HepG2 (cell line): Measurements from ENCODE around the gene BPIFB6. TPM values are rescaled to one million over a fixed set of nuclear protein-coding genes. Genes with fewer than 3 reads are reported as not detected.

Experiments
- ATAC-seq: fragments of 200-7000 bp; cut with Tn5 transposase; 3 replicates; pipeline ENCODE4 v1.9.1; 2020; ENCODE audit warnings: mild to moderate bottlenecking, moderate library complexity
- BruUV-seq: library from RNA; stranded (reverse); fragments of 400-500 nt; replicated peaks from 2 replicates; lab custom pipeline; 2021; lab: Mats Ljungman, UMichigan
- CTCF ChIA-PET: fragments of 300-600 bp; formaldehyde crosslinking; extraction: SDS; loops from one replicate; lab custom pipeline; 2021; ENCODE audit warnings: low total read pairs, inconsistent platforms, low intra/inter-chr PET ratio; lab: Yijun Ruan, JAX
- POLR2A ChIA-PET: fragments of 350-600 bp; sonication (Branson Sonifier 250); formaldehyde crosslinking; loops from one replicate; lab custom pipeline; 2020; ENCODE audit warnings: antibody characterized with exemption, inconsistent platforms; lab: Yijun Ruan, JAX
- DNase-seq: peaks from one replicate; pipeline ENCODE4 v3.0.0-alpha.2; 2015; ENCODE audit warnings: low spot score
- FAIRE-seq: peaks from 3 replicates; lab custom pipeline; 2011; peaks lifted over from hg19 to GRCh38; lab: Jason Lieb, UNC
- H2AFZ ChIP-seq: one replicate; pipeline ENCODE4 v1.6.1; 2011; ENCODE audit warnings: low read length, inconsistent platforms
- H3K27ac ChIP-seq: fragments of 300-600 bp; 3 replicates; pipeline ENCODE4 v1.8.0; 2011; ENCODE audit warnings: mixed run types, mild to moderate bottlenecking, mixed read lengths, low read length, inconsistent platforms; ENCODE audit not compliant: insufficient read depth; ENCODE audit errors: extremely low read length
- H3K27me3 ChIP-seq, 2 experiments: fragments of 200-600 bp in 1 of 2; 2 replicates in 1 of 2; 3 replicates in 1 of 2; pipeline versions ENCODE4 v1.6.0 to v1.8.0; 2011; ENCODE audit warnings: low read length in 2 of 2, mild to moderate bottlenecking in 2 of 2, moderate library complexity in 2 of 2, inconsistent platforms in 1 of 2; ENCODE audit not compliant: insufficient read depth in 2 of 2, control insufficient read depth in 1 of 2
- H3K36me3 ChIP-seq, 2 experiments: fragments of 200-600 bp in 1 of 2; replicated peaks in 1 of 2; 2 replicates in 1 of 2; 3 replicates in 1 of 2; pipeline versions ENCODE4 v1.5.1 to v1.8.0; 2011; ENCODE audit warnings: low read length in 2 of 2, inconsistent platforms in 1 of 2; ENCODE audit not compliant: insufficient read depth in 2 of 2, control insufficient read depth in 1 of 2
- H3K4me1 ChIP-seq: 2 replicates; pipeline ENCODE4 v1.5.1; 2012; ENCODE audit warnings: low read length, inconsistent platforms; ENCODE audit not compliant: insufficient read depth
- H3K4me2 ChIP-seq: 2 replicates; pipeline ENCODE4 v1.6.0; 2011; ENCODE audit warnings: low read depth, low read length, inconsistent platforms
- H3K4me3 ChIP-seq, 3 experiments: fragments of 200-600 bp in 1 of 3; sonication (generic), shearing (Covaris generic) in 1 of 3; replicated peaks in 1 of 3; 2 replicates each; pipeline ENCODE4 v1.5.1; 2011 to 2016; ENCODE audit warnings: low read length in 3 of 3, inconsistent platforms in 2 of 3, low read depth in 2 of 3, mild to moderate bottlenecking in 2 of 3, control low read depth in 1 of 3, mixed read lengths in 1 of 3; ENCODE audit not compliant: insufficient read depth in 1 of 3
- H3K79me2 ChIP-seq: one replicate; pipeline ENCODE4 v1.6.1; 2011; ENCODE audit warnings: low read length, inconsistent platforms; ENCODE audit not compliant: insufficient read depth
- H3K9ac ChIP-seq: 2 replicates; pipeline ENCODE4 v1.6.0; 2011; ENCODE audit warnings: mild to moderate bottlenecking, low read depth, low read length, inconsistent platforms; ENCODE audit not compliant: insufficient read depth
- H3K9me3 ChIP-seq: 2 replicates; pipeline ENCODE4 v1.5.1; 2012; ENCODE audit warnings: mild to moderate bottlenecking, low read length
- H4K20me1 ChIP-seq: 2 replicates; pipeline ENCODE4 v1.6.0; 2011; ENCODE audit warnings: inconsistent platforms, mild to moderate bottlenecking, low read length, moderate library complexity; ENCODE audit not compliant: insufficient read depth
- BCL6 ChIP-seq: IDR thresholded peaks from 2 replicates; pipeline ENCODE4 v1.6.1; 2016; ENCODE audit warnings: missing genetic modification reagents, missing compliant biosample characterization
- HNRNPL ChIP-seq: fragments of 200-400 bp; formaldehyde crosslinking; IDR thresholded peaks from 2 replicates; pipeline ENCODE4 v1.6.1; 2017; ENCODE audit warnings: mild to moderate bottlenecking, low read depth, low read length
- PHF21A ChIP-seq: sonication (generic); formaldehyde crosslinking; IDR thresholded peaks from 2 replicates; pipeline ENCODE4 v1.5.0; 2020; ENCODE audit warnings: mild to moderate bottlenecking, missing genetic modification reagents
- PPARG ChIP-seq: conservative IDR thresholded peaks from 2 replicates; pipeline ENCODE4 v1.6.1; 2016; ENCODE audit warnings: missing biosample characterization, missing genetic modification reagents
- SALL1 ChIP-seq: sonication (generic); formaldehyde crosslinking; IDR thresholded peaks from 2 replicates; pipeline ENCODE4 v1.8.0; 2022; ENCODE audit warnings: mild to moderate bottlenecking, missing genetic modification reagents
- TEAD2 ChIP-seq: sonication (generic); formaldehyde crosslinking; IDR thresholded peaks from 2 replicates; pipeline ENCODE4 v1.9.0; 2021; ENCODE audit warnings: missing genetic modification reagents
- ZKSCAN1 ChIP-seq: fragments of 150-350 bp; IDR thresholded peaks from 2 replicates; pipeline ENCODE4 v1.6.1; 2014; ENCODE audit warnings: low read length
- ZNF24 ChIP-seq: fragments of 450-650 bp; IDR thresholded peaks from 2 replicates; pipeline ENCODE4 v1.6.1; 2017; ENCODE audit warnings: antibody characterized with exemption, mild to moderate bottlenecking
- ZNF607 ChIP-seq: sonication (generic); formaldehyde crosslinking; IDR thresholded peaks from 2 replicates; pipeline ENCODE4 v1.5.1; 2020; ENCODE audit warnings: missing genetic modification reagents, mild to moderate bottlenecking, borderline replicate concordance
- ZNF629 ChIP-seq: sonication (generic); formaldehyde crosslinking; conservative IDR thresholded peaks from 2 replicates; pipeline ENCODE4 v1.5.0; 2020; ENCODE audit warnings: missing genetic modification reagents
- ZNF768 ChIP-seq: sonication (generic); formaldehyde crosslinking; IDR thresholded peaks from 2 replicates; pipeline ENCODE4 v1.4.0; 2020; ENCODE audit warnings: missing genetic modification reagents
- WGBS: methylation state at CpG from one replicate; pipeline ENCODE4 v1.1.6; 2017; ENCODE audit warnings: low lambda C conversion rate; 5-methylcytosine and 5-hydroxymethylcytosine counted together
- in situ Hi-C: cut with HindIII; loops from 2 replicates; pipeline ENCODE4 v1.10.0; 2017; ENCODE audit warnings: low pct_unique_long_range_greater_than_20kb; ENCODE audit not compliant: extremely low pct_ligation_motif_present
- intact Hi-C: fragments of 100-400 bp; cut with micrococcal nuclease; formaldehyde crosslinking; loops from one replicate; pipeline ENCODE4 v1.10.0; 2022; ENCODE audit not compliant: unreplicated experiment
- polyA plus RNA-seq, 8 experiments: library from polyadenylated mRNA; depleted of rRNA in 3 of 8; stranded (reverse) in 7 of 8; unstranded in 1 of 8; fragments of >200 nt; fragmentation: Illumina TruSeq in 4 of 8; extraction: Trizol in 4 of 8; gene quantifications; 2 replicates each; pipeline versions ENCODE4 v1.2.1 to v1.2.3, GENCODE V29; 2011 to 2016; ENCODE audit warnings: low read depth in 4 of 8, missing spikeins in 1 of 8, mixed read lengths in 1 of 8; ENCODE audit not compliant: insufficient read depth in 1 of 8
- total RNA-seq, 5 experiments: library from RNA; depleted of rRNA; stranded (reverse); fragments of >200 nt; fragmentation: Illumina TruSeq; extraction: Trizol; gene quantifications; 2 replicates each; pipeline ENCODE4 v1.2.3, GENCODE V29; 2016; ENCODE audit warnings: low read depth in 1 of 5
- TF ChIP-seq, protein P1 (sequence below): sonication (generic); formaldehyde crosslinking; IDR thresholded peaks from 2 replicates; pipeline ENCODE4 v1.5.1; 2020; ENCODE audit warnings: mild to moderate bottlenecking, missing genetic modification reagents, moderate library complexity
- TF ChIP-seq, protein P2 (sequence below): sonication (generic); formaldehyde crosslinking; IDR thresholded peaks from 2 replicates; pipeline ENCODE4 v1.8.1; 2023; ENCODE audit warnings: mild to moderate bottlenecking, moderate library complexity, missing genetic modification reagents
- TF ChIP-seq, protein P3 (sequence below): IDR thresholded peaks from 2 replicates; pipeline ENCODE4 v1.6.1; 2012; ENCODE audit warnings: low read depth, low read length, improper control_type of control experiment
- TF ChIP-seq, protein P4 (sequence below): sonication (generic); formaldehyde crosslinking; IDR thresholded peaks from 2 replicates; pipeline ENCODE4 v1.5.0; 2020; ENCODE audit warnings: mild to moderate bottlenecking, missing genetic modification reagents, borderline replicate concordance

The BPIFB6 gene
- total and polyA plus RNA-seq, 2 of the 13 experiments (the other 11 are each of a cell fraction or from before 2014, with no cell fraction given) = 0.13 to 1.7 TPM

DNA sequence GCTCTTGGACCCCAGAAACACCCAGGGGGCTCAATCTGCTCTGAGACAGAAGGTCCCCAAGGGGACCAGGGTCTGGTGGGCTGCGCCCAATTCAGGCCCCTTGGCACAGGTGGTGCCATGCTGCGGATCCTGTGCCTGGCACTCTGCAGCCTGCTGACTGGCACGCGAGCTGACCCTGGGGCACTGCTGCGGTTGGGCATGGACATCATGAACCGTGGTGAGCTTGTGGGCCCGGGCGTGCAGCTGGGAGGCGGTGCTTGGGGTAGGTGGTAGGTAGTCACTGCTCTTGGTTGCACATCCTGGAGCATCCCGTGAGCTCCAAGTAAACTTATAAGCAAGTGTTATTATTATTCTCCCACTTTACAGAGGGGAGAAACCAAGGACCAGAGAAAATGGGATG is at the start of gene BPIFB6 (continued):
- TF ChIP-seq TEAD2 = no peak
- 0 out of 2 replicates have a peak, but pooled peaks have one; percentile 21 for TF ChIP-seq ZNF629
- 0 out of 2 replicates have a peak, but pooled peaks have one; percentile 40 for TF ChIP-seq HNRNPL

DNA sequence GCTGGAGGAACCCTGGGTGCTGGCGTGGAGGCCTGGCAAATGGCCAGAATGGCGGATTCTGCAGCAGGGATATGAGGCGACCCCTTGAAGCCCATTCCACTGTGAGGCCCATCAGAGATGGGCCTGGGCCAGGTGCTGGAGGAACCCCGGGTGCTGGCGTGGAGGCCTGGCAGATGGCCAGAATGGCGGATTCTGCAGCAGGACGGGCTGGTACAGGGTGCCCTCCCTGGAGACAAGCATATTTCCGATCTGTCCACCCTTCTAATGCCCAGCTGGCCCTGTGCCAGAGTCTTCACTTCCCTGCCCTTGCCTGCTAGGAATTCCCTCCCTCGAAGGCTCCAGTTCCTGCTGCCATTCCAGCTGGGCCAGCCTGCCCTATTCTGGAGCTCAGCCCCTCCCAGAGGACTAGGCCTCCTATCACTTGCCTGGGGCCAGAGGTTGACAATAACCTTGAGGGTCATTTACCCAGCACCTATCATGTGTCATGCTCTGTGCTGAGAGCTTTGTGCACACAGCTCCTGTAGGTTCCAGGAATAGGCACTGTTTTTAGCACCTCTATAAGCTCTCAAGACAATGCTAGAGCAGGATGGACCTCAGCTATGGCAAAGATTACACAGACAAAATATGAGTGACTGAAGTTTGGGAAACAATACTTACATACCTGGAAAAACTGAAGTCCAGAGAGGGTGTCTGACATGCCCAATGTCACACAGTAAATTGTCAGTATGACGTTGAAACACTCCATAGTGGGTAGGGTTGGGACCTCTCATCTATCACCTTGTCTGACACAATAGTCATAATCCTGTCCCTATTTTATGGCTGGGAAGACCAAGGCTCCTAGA is 48.6 kb upstream of the BPIFB6 start:
- DNase-seq (peak; percentile 50), ATAC-seq (peak; percentile 45), FAIRE-seq (peak; percentile 76)
- WGBS = 19% methylated on average over 9 of the region's 10 CpGs
- no peak overlapping the region for H2AFZ ChIP-seq
- H3K4me3 ChIP-seq = no peak overlapping the region; a peak in 1 of 6 replicates
- in situ Hi-C loops (no loop called here), intact Hi-C loops (no loop called here)
- peaks cover 35% of the 10 kb centered on the region for H3K4me1 ChIP-seq
- no peaks in the 10 kb centered on the region for H3K9me3 ChIP-seq
- no peak overlapping the region for H3K27ac ChIP-seq
- ChIA-PET POLR2A (no interaction called here), CTCF (no interaction called here)
- no peaks in the 10 kb centered on the region for H3K79me2 ChIP-seq
- no TSS peak for BruUV-seq
- H3K9ac ChIP-seq = no peak overlapping the region
- no peaks in the 10 kb centered on the region for H3K36me3 ChIP-seq
- H3K27me3 ChIP-seq = peaks cover 6 to 67% of the 10 kb centered on the region in 2 experiments
- no peak overlapping the region; the same call in 1 of the 2 replicates for H3K4me2 ChIP-seq
- no peaks in the 10 kb centered on the region for H4K20me1 ChIP-seq
- TF ChIP-seq SALL1 = 0 out of 2 replicates have a peak, but pooled peaks have one; percentile 15
- TF ChIP-seq PPARG = no peak
- peak; percentile 39; the same call in 1 of the 2 replicates for TF ChIP-seq BCL6 (CRISPR knock-in tag)
- TF ChIP-seq, protein P1, sequence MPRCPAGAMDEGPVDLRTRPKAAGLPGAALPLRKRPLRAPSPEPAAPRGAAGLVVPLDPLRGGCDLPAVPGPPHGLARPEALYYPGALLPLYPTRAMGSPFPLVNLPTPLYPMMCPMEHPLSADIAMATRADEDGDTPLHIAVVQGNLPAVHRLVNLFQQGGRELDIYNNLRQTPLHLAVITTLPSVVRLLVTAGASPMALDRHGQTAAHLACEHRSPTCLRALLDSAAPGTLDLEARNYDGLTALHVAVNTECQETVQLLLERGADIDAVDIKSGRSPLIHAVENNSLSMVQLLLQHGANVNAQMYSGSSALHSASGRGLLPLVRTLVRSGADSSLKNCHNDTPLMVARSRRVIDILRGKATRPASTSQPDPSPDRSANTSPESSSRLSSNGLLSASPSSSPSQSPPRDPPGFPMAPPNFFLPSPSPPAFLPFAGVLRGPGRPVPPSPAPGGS = 0 out of 2 replicates have a peak, but pooled peaks have one; percentile 25
- TF ChIP-seq, protein P2, sequence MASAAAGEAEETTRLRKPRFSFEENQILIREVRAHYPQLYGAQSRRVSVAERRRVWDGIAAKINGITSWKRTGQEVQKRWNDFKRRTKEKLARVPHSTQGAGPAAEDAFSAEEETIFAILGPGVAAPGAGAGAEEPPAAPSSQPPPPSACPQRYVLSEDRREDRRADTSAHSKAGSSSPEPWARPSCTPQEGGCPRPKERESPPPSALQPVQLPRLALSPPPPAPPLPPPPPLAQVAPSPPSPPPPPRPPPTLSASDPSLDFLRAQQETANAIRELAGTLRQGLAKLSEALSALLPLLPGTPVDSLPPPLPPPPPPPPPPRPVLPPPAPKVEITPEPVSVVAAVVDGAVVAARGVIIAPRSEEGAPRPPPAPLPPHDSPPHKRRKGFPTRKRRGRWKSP (CRISPR knock-in tag) = no peak
- TF ChIP-seq ZKSCAN1 = peak; percentile 64
- no peak for TF ChIP-seq ZNF607 (CRISPR knock-in tag)
- no peak for TF ChIP-seq ZNF24
- TF ChIP-seq PHF21A (CRISPR knock-in tag) = peak; percentile 33; the same call in 1 of the 2 replicates
- TF ChIP-seq ZNF768 (CRISPR knock-in tag) = peak; percentile 91
- TF ChIP-seq, protein P3, sequence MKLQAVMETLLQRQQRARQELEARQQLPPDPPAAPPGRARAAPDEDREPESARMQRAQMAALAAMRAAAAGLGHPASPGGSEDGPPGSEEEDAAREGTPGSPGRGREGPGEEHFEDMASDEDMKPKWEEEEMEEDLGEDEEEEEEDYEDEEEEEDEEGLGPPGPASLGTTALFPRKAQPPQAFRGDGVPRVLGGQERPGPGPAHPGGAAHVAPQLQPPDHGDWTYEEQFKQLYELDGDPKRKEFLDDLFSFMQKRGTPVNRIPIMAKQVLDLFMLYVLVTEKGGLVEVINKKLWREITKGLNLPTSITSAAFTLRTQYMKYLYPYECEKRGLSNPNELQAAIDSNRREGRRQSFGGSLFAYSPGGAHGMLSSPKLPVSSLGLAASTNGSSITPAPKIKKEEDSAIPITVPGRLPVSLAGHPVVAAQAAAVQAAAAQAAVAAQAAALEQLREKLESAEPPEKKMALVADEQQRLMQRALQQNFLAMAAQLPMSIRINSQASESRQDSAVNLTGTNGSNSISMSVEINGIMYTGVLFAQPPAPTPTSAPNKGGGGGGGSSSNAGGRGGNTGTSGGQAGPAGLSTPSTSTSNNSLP = no peak
- TF ChIP-seq, protein P4, sequence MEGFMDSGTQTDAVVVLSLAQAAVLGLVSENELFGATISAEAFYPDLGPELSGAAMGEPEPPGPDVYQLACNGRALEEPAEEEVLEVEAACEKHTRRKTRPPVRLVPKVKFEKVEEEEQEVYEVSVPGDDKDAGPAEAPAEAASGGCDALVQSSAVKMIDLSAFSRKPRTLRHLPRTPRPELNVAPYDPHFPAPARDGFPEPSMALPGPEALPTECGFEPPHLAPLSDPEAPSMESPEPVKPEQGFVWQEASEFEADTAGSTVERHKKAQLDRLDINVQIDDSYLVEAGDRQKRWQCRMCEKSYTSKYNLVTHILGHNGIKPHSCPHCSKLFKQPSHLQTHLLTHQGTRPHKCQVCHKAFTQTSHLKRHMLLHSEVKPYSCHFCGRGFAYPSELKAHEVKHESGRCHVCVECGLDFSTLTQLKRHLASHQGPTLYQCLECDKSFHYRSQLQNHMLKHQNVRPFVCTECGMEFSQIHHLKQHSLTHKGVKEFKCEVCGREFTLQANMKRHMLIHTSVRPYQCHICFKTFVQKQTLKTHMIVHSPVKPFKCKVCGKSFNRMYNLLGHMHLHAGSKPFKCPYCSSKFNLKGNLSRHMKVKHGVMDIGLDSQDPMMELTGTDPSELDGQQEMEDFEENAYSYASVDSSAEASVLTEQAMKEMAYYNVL = no peak
